Heart left ventricle (tissue), 16 donors: ENCODE results near the gene ZFP30. TPM values are rescaled to one million over a fixed set of nuclear protein-coding genes. Genes with fewer than 3 reads are reported as not detected.
A peak's percentile ranks its signal among the peaks of the same experiment; 100 is the strongest.

Experiments
- ATAC-seq, 4 donors: fragments of 200-7000 bp; cut with Tn5 transposase; one replicate each; pipeline ENCODE4 v1.9.1; 2020 to 2022; ENCODE audit warnings: moderate library complexity in 4 of 4, mild to moderate bottlenecking in 3 of 4, moderate number of reproducible peaks in 1 of 4
- DNase-seq, 5 donors: peaks; one replicate each; pipeline ENCODE4 v3.0.0-alpha.2; 2020
- H3K27ac ChIP-seq, 12 donors: fragments of 200-600 bp; sonication (generic) in 4 of 12; one replicate each; pipeline versions ENCODE4 v1.5.0 to v1.8.0; 2016 to 2022; ENCODE audit warnings: mild to moderate bottlenecking in 2 of 12
- H3K27me3 ChIP-seq, 9 donors: fragments of 200-600 bp; sonication (generic) in 2 of 9; one replicate each; pipeline versions ENCODE4 v1.5.1 to v1.8.0; 2016 to 2022; ENCODE audit warnings: mild to moderate bottlenecking in 3 of 9
- H3K36me3 ChIP-seq, 9 donors: fragments of 200-600 bp; sonication (generic) in 2 of 9; one replicate each; pipeline versions ENCODE4 v1.5.0 to v1.8.0; 2018 to 2022; ENCODE audit warnings: mild to moderate bottlenecking in 2 of 9
- H3K4me1 ChIP-seq, 12 donors: fragments of 200-600 bp; sonication (generic) in 4 of 12; one replicate each; pipeline versions ENCODE4 v1.5.0 to v1.8.0; 2016 to 2022; ENCODE audit warnings: mild to moderate bottlenecking in 3 of 12
- H3K4me3 ChIP-seq, 12 donors: fragments of 200-600 bp; sonication (generic) in 4 of 12; one replicate each; pipeline versions ENCODE4 v1.5.0 to v1.8.0; 2017 to 2022; ENCODE audit warnings: mild to moderate bottlenecking in 9 of 12, moderate library complexity in 4 of 12
- H3K9me3 ChIP-seq, 12 donors: fragments of 200-600 bp; sonication (generic) in 4 of 12; one replicate each; pipeline versions ENCODE4 v1.5.0 to v1.8.0; 2016 to 2022; ENCODE audit warnings: mild to moderate bottlenecking in 1 of 12
- POLR2A ChIP-seq, 2 donors: fragments of 450-650 bp; IDR thresholded peaks; one replicate each; pipeline ENCODE4 v1.6.1; 2017; ENCODE audit warnings: antibody characterized with exemption in 2 of 2, mild to moderate bottlenecking in 2 of 2, moderate library complexity in 2 of 2
- WGBS, 4 donors: extraction: QIAGEN DNeasy Blood & Tissue Kit in 2 of 4; methylation state at CpG; one replicate each; pipeline versions ENCODE4 v1.1.5 to v1.1.7; 2013 to 2018; 5-methylcytosine and 5-hydroxymethylcytosine counted together
- intact Hi-C, 10 donors: fragments of 100-400 bp; cut with DNase I; formaldehyde crosslinking; loops; one replicate each; pipeline versions ENCODE4 v1.11.1 to v1.14.2; 2022
- long read RNA-seq, 3 donors: library from polyadenylated mRNA; unstranded; transcript quantifications; one replicate each; pipeline ENCODE4 v2.0.0, GENCODE V29; 2020 to 2021
- polyA plus RNA-seq, 2 donors: library from polyadenylated mRNA; stranded (reverse); fragments of 200-250 nt; gene quantifications; one replicate each; pipeline ENCODE4 v1.2.3, GENCODE V29; 2013
- total RNA-seq, 9 donors: library from RNA; depleted of rRNA in 2 of 9; stranded (reverse); fragments of >200 nt in 2 of 9; fragmentation: NEBNext Ultra II Directional in 3 of 9; extraction: Animal tissue kit (Norgen Biotek cat#: 25700) in 3 of 9; gene quantifications; one replicate each; pipeline versions ENCODE4 v1.1.0 to v1.2.4, GENCODE V29; 2016 to 2023
- TF ChIP-seq, protein P1 (sequence below), 12 donors: fragments of 200-600 bp; sonication (generic) in 4 of 12; IDR thresholded peaks; one replicate each; pipeline versions ENCODE4 v1.5.0 to v1.8.0; 2018 to 2022; ENCODE audit warnings: antibody characterized with exemption in 12 of 12, mild to moderate bottlenecking in 5 of 12
- donor health status: ischemic (EF 13 %, LVEDD 7.1; RV severe dilation, severe dysfunction).
- donor health status: healthy with polysubstance abuse.
- donor health status: DM: no; HTN: yes; CAD: no.
- donor health status: DM: no; HTN: no; CAD: no.
- donor health status: ischemic (EF 25% LVEDD 6.9; RV normal size, moderate dysfunction).
- donor health status: ischemic (EF 25% LVEDD 5.7; RV mildly dilated, moderate dysfunction).
- donor health status: healthy.
- donor health status: DM: yes; HTN: yes; CAD: no.
- donor health status: ischemic (EF 35%, LVEDD 5.7; RV mildly dilated, moderate dysfunction).
- donor health status: nonischemic (EF 11% LVEDD 7.7; RV severe dilation, severe dysfunction).
- donor health status: DM: yes; HTN: yes; CAD: no.
- donor health status: PGD.
- donor health status: ischemic (EF 29% LVEDD 5.4; RV normal size, mild dysfunction).
- donor health status: nonischemic (EF 23%, LVEDD 6.1; RV moderate dilation, normal function).

Gene ZFP30
- 10 to 100 TPM in 1 of 9 donors, 1 to 10 TPM in 8; 3.8 to 12.5 (median 7.5) TPM for total RNA-seq
- 1 to 10 TPM; 3.4 to 3.6 TPM for polyA plus RNA-seq
- long read RNA-seq, donor 1, partial matches to known transcripts, result 1 of 5 reads
- long read RNA-seq, donor 1, other reads (novel, unspliced or antisense), result 3 of 5 reads
- long read RNA-seq, donor 2, partial matches to known transcripts, result 1 of 5 reads
- long read RNA-seq, donor 2, other reads (novel, unspliced or antisense), result 4 of 5 reads
- long read RNA-seq, donor 3, result 0 reads

DNA sequence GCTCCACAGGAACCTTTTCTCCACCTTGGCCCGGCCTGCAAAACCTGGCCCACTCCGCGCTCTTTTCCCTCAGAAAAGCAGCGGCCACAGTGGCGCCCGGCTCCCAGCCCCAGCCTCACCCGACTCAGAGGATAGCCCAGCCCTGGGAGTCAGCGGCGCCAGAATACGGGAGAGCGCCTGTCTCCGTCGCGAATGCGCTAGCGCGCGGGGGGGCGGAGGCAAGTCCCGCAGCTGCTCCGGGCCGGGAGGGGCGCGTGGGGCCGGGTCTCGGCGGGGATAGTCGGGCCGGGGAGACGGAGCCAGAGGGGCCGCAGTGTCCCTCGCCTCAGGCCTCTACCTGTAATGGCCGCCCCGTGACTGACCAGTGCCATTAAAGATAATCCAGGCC lies at the start of gene ZFP30:
ZFP30 (minus strand) TSS at position 165 of the 388 bp plus-strand sequence. CDS start 7,643 bp downstream, outside the sequence.
- peak; percentile 93 to 98 (median 94) for ATAC-seq
- intact Hi-C loops, result loop anchor here in 4 of 10 donors (2.0 to 10.0 kb wide), 8 partner anchors 37 to 188 kb away; partner anchors contain the start of genes ZNF607 (in 3 of the 4), ZNF540 (in 2 of the 4), ZNF571 (in 2 of the 4) and ZNF569 (in 1 of the 4)
- TF ChIP-seq, protein P1, sequence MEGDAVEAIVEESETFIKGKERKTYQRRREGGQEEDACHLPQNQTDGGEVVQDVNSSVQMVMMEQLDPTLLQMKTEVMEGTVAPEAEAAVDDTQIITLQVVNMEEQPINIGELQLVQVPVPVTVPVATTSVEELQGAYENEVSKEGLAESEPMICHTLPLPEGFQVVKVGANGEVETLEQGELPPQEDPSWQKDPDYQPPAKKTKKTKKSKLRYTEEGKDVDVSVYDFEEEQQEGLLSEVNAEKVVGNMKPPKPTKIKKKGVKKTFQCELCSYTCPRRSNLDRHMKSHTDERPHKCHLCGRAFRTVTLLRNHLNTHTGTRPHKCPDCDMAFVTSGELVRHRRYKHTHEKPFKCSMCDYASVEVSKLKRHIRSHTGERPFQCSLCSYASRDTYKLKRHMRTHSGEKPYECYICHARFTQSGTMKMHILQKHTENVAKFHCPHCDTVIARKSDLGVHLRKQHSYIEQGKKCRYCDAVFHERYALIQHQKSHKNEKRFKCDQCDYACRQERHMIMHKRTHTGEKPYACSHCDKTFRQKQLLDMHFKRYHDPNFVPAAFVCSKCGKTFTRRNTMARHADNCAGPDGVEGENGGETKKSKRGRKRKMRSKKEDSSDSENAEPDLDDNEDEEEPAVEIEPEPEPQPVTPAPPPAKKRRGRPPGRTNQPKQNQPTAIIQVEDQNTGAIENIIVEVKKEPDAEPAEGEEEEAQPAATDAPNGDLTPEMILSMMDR (IDR thresholded peaks at IDR 0.05), result peak in 1 of 12 donors; percentile 1
- peak in 1 of 2 donors; percentile 51 for TF ChIP-seq POLR2A (IDR thresholded peaks at IDR 0.05)
- WGBS, 4 donors, result 0 to 1% (median 0%) methylated on average over 10 to 34 of the region's 34 CpGs
- Histone ChIP-seq H3K4me3 (peak within 1 kb of the TSS; percentile 67 to 90 (median 77)), H3K27ac (peak within 1 kb of the TSS; percentile 80 to 95 (median 91)), H3K27me3 (no peaks in the 10 kb centered on the region), H3K9me3 (no peaks in the 10 kb centered on the region), H3K4me1 (peaks cover 5 to 27% (median 14%) of the 10 kb centered on the region in 12 donors), H3K36me3 (no peaks in the 10 kb centered on the region)
- peak; percentile 78 to 95 (median 93) for DNase-seq

DNA sequence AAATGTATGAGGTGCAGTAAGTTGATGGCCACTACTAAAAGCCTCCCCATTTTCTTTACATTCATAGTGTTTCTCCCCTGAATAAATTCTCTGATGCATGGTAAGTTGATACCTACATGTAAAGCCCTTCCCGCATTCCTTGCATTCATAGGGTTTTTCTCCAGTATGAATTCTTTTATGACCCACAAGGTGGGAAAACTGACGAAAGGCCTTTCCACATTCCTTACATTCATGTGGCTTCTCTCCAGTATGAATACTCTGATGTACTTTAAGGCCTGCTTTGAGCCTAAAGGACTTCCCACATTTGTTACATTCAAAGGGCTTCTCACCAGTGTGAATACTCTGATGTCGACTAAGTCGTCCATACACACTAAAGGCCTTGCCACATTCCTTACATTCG lies 43.8 kb upstream of the ZFP30 start:
- intact Hi-C loops, result loop anchor here in 1 of 10 donors (10.0 kb wide), 1 partner anchor 104 kb away; the partner anchor contains the start of genes ZNF540 and ZNF571
- Histone ChIP-seq H3K9me3 (peaks cover 0 to 67% (median 0%) of the 10 kb centered on the region in 12 donors), H3K4me1 (no peaks in the 10 kb centered on the region), H3K27me3 (no peaks in the 10 kb centered on the region), H3K36me3 (peaks cover 0 to 59% (median 26%) of the 10 kb centered on the region in 9 donors), H3K4me3 (no peak overlapping the region), H3K27ac (no peak overlapping the region)
- DNase-seq (no peak), ATAC-seq (no peak)
- no peak for TF ChIP-seq POLR2A (IDR thresholded peaks at IDR 0.05)
- TF ChIP-seq, protein P1 (IDR thresholded peaks at IDR 0.05), result no peak
- WGBS, 4 donors, result 87 to 92% (median 90%) methylated on average over 5 of the region's 5 CpGs

DNA sequence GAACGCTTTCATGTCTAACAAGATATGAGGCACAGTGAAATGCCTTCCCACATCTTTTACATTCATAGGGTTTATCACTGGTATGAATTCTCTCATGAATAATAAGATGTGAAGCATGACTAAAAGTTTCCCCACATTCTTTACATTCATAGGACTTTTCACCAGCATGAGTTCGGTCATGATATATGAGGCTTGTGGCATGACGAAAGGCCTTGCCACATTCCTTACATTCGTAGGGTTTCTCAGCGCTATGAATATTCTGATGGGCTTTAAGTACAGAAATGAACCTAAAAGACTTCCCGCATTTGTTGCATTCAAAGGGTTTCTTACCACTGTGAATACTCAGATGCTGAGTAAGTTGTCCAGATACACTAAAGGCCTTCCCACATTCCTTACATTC lies 43.0 kb upstream of the ZFP30 start:
- H3K36me3 ChIP-seq, result peaks cover 0 to 51% (median 26%) of the 10 kb centered on the region in 9 donors
- no peaks in the 10 kb centered on the region for H3K4me1 ChIP-seq
- intact Hi-C loops, result loop anchor here in 1 of 10 donors (10.0 kb wide), 1 partner anchor 103 kb away; the partner anchor contains the start of genes ZNF540 and ZNF571
- no peak overlapping the region for H3K4me3 ChIP-seq
- H3K9me3 ChIP-seq, result peaks cover 0 to 67% (median 0%) of the 10 kb centered on the region in 12 donors
- H3K27me3 ChIP-seq, result no peaks in the 10 kb centered on the region
- no peak overlapping the region for H3K27ac ChIP-seq
- 82 to 95% (median 91%) methylated on average over 6 of the region's 6 CpGs for WGBS, 4 donors
- DNase-seq (no peak), ATAC-seq (no peak)
- no peak for TF ChIP-seq POLR2A (IDR thresholded peaks at IDR 0.05)
- TF ChIP-seq, protein P1 (IDR thresholded peaks at IDR 0.05), result no peak
